GM23338 (cell line): ENCODE measurements around the gene CHCHD3. TPM values are rescaled to one million over a fixed set of nuclear protein-coding genes. Genes with fewer than 3 reads are reported as not detected.

Experiments
- ATAC-seq: fragments of 200-7000 bp; cut with Tn5 transposase; 3 replicates; pipeline ENCODE4 v1.9.1; 2020
- DNase-seq: peaks from one replicate; pipeline ENCODE4 v3.0.0-alpha.2; 2015; ENCODE audit warnings: low spot score
- H2AFZ ChIP-seq: fragments of 200-600 bp; sonication (generic); 2 replicates; pipeline ENCODE4 v1.8.0; 2016; ENCODE audit warnings: antibody characterized with exemption, mild to moderate bottlenecking, moderate library complexity
- H3F3A ChIP-seq: fragments of 200-600 bp; sonication (generic); replicated peaks from 2 replicates; pipeline ENCODE4 v1.8.0; 2017; ENCODE audit warnings: antibody characterized with exemption, mixed run types, low read depth
- H3K27ac ChIP-seq: fragments of 200-600 bp; sonication (generic); 2 replicates; pipeline ENCODE4 v1.6.1; 2016; ENCODE audit warnings: low read depth
- H3K27me3 ChIP-seq: fragments of 200-600 bp; sonication (generic); 2 replicates; pipeline ENCODE4 v1.8.0; 2016; ENCODE audit warnings: mild to moderate bottlenecking, mixed run types, moderate library complexity; ENCODE audit not compliant: insufficient read depth
- H3K36me3 ChIP-seq: fragments of 200-600 bp; sonication (generic); 2 replicates; pipeline ENCODE4 v1.8.0; 2016; ENCODE audit warnings: mild to moderate bottlenecking; ENCODE audit not compliant: insufficient read depth
- H3K4me1 ChIP-seq: fragments of 200-600 bp; sonication (generic); 2 replicates; pipeline ENCODE4 v1.8.0; 2016; ENCODE audit warnings: mild to moderate bottlenecking, moderate library complexity; ENCODE audit not compliant: insufficient read depth
- H3K4me2 ChIP-seq: fragments of 200-600 bp; sonication (generic); 2 replicates; pipeline ENCODE4 v1.7.1; 2017; ENCODE audit warnings: mixed run types
- H3K4me3 ChIP-seq: fragments of 200-600 bp; sonication (generic); 2 replicates; pipeline ENCODE4 v1.6.1; 2016; ENCODE audit warnings: mixed run types
- H3K79me2 ChIP-seq: fragments of 200-600 bp; sonication (generic); replicated peaks from 2 replicates; pipeline ENCODE4 v1.8.0; 2017; ENCODE audit warnings: mild to moderate bottlenecking; ENCODE audit not compliant: insufficient read depth
- H3K9me2 ChIP-seq: fragments of 200-600 bp; sonication (generic); 2 replicates; pipeline ENCODE4 v1.8.0; 2017; ENCODE audit not compliant: insufficient read depth
- H4K20me1 ChIP-seq: fragments of 200-600 bp; sonication (generic); replicated peaks from 2 replicates; pipeline ENCODE4 v1.8.0; 2017; ENCODE audit warnings: mild to moderate bottlenecking; ENCODE audit not compliant: insufficient read depth
- H3K27ac Mint-ChIP-seq: 2 replicates; pipeline ENCODE4 v1.8.0; 2020; ENCODE audit warnings: inconsistent platforms, mild to moderate bottlenecking, moderate library complexity, mixed read lengths
- H3K27me3 Mint-ChIP-seq: 3 replicates; pipeline ENCODE4 v1.8.0; 2022; ENCODE audit warnings: low read depth, mild to moderate bottlenecking, moderate library complexity, mixed read lengths, inconsistent platforms; ENCODE audit not compliant: insufficient read depth, poor library complexity
- H3K36me3 Mint-ChIP-seq: 3 replicates; pipeline ENCODE4 v1.8.0; 2021; ENCODE audit warnings: low read depth, mild to moderate bottlenecking, inconsistent platforms, moderate library complexity, mixed read lengths
- H3K4me1 Mint-ChIP-seq: 3 replicates; pipeline ENCODE4 v1.8.0; 2020; ENCODE audit warnings: mild to moderate bottlenecking, inconsistent platforms, mixed read lengths
- H3K4me3 Mint-ChIP-seq: 3 replicates; pipeline ENCODE4 v1.8.0; 2021; ENCODE audit warnings: moderate library complexity, mild to moderate bottlenecking, inconsistent platforms, mixed read lengths
- H3K9me3 Mint-ChIP-seq: 3 replicates; pipeline ENCODE4 v1.8.0; 2020; ENCODE audit warnings: moderate library complexity, mild to moderate bottlenecking, inconsistent platforms, mixed read lengths
- CREB1 ChIP-seq: fragments of 250-450 bp; sonication (Bioruptor Pico); IDR thresholded peaks from 2 replicates; pipeline ENCODE4 v1.5.0; 2020; ENCODE audit warnings: low read depth, mild to moderate bottlenecking, moderate library complexity
- CTCF ChIP-seq, 2 experiments: fragments of 200-600 bp in 1 of 2; sonication (generic) in 1 of 2; conservative IDR thresholded peaks; 2 replicates each; pipeline versions ENCODE4 v1.5.1 to v1.6.1; 2016 to 2017; ENCODE audit warnings: antibody characterized with exemption in 2 of 2, low read depth in 2 of 2, mild to moderate bottlenecking in 2 of 2, moderate library complexity in 1 of 2
- ETS1 ChIP-seq: IDR thresholded peaks from 2 replicates; pipeline ENCODE4 v1.6.1; 2016; ENCODE audit warnings: antibody characterized with exemption
- EZH2 ChIP-seq: fragments of 200-600 bp; sonication (generic); IDR thresholded peaks from one replicate; pipeline ENCODE4 v1.8.0; 2017; ENCODE audit warnings: antibody characterized with exemption, mild to moderate bottlenecking, low read depth; ENCODE audit not compliant: unreplicated experiment
- EZH2phosphoT487 ChIP-seq: fragments of 200-600 bp; sonication (generic); IDR thresholded peaks from one replicate; pipeline ENCODE4 v1.8.1; 2018; ENCODE audit warnings: antibody characterized with exemption; ENCODE audit not compliant: unreplicated experiment
- JUNB ChIP-seq: IDR thresholded peaks from one replicate; pipeline ENCODE4 v1.6.1; 2016; ENCODE audit warnings: antibody characterized with exemption; ENCODE audit not compliant: unreplicated experiment
- NANOG ChIP-seq: IDR thresholded peaks from 2 replicates; pipeline ENCODE4 v1.6.1; 2016; ENCODE audit warnings: antibody characterized with exemption, borderline replicate concordance
- POLR2AphosphoS5 ChIP-seq: IDR thresholded peaks from 2 replicates; pipeline ENCODE4 v1.6.1; 2016; ENCODE audit warnings: antibody characterized with exemption, low read depth
- REST ChIP-seq: IDR thresholded peaks from one replicate; pipeline ENCODE4 v1.6.1; 2018; ENCODE audit warnings: antibody characterized with exemption; ENCODE audit not compliant: unreplicated experiment
- STAT1 ChIP-seq: IDR thresholded peaks from one replicate; pipeline ENCODE4 v1.6.1; 2016; ENCODE audit warnings: antibody characterized with exemption; ENCODE audit not compliant: unreplicated experiment
- ZNF114 ChIP-seq: fragments of 250-450 bp; sonication (Bioruptor Pico); IDR thresholded peaks from 2 replicates; pipeline ENCODE4 v1.5.0; 2020; ENCODE audit warnings: mild to moderate bottlenecking, moderate library complexity
- ZNF331 ChIP-seq: fragments of 250-450 bp; sonication (Bioruptor Pico); IDR thresholded peaks from 2 replicates; pipeline ENCODE4 v1.5.0; 2020; ENCODE audit warnings: low read depth, mild to moderate bottlenecking, moderate library complexity
- polyA plus RNA-seq: library from polyadenylated mRNA; unstranded; fragments of >200 nt; fragmentation: Nextera tagmentation; extraction: Ambion mirVana; gene quantifications from 2 replicates; pipeline ENCODE4 v1.2.1, GENCODE V29; 2016
- total RNA-seq: library from RNA; depleted of rRNA; stranded (reverse); fragments of >200 nt; shearing (Covaris generic); gene quantifications from 2 replicates; pipeline ENCODE4 v1.2.3, GENCODE V29; 2014
- TF ChIP-seq, protein P1 (sequence below): fragments of 250-450 bp; sonication (Bioruptor Pico); IDR thresholded peaks from 2 replicates; pipeline ENCODE4 v1.5.0; 2020; ENCODE audit warnings: mild to moderate bottlenecking, moderate library complexity

The CHCHD3 gene
- total and polyA plus RNA-seq, 2 experiments from 2014 or later, result 107 to 131 TPM

DNA sequence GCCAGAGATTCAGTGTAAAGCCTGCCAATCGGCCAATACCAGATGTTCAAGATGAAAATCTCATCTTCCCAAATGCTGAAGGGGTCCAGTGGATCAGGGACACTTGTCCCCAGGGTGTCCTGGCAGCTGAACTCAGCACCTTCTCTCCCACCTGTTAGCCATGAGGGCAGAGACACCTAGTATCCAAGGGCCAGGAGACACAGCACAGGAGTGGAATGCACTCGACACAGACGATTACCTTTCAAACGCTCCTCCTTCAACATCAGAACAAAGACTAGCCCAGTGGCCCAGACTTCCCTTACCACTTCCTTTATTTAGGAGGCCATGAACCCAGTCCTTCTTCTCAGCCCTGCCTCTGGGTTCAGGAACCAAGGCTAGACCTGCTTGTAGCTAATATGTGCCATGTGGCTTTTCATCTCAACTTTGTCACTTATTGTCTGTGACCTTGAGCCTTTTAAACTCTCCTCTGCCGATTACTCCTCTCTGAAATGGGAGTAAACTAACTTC lies 325.4 kb downstream of the CHCHD3 start:
- H3F3A ChIP-seq, result no peaks in the 10 kb centered on the region
- no peak for ATAC-seq
- H2AFZ ChIP-seq, result peak overlapping the region; percentile 32; the same call in 1 of the 2 replicates
- no peaks in the 10 kb centered on the region for H3K79me2 ChIP-seq
- no peak for DNase-seq
- Mint-ChIP-seq H3K27ac (no peak overlapping the region), H3K27me3 (peaks cover 3% of the 10 kb centered on the region), H3K4me1 (peaks cover 9% of the 10 kb centered on the region; the same call in 2 of the 3 replicates), H3K9me3 (peaks cover 10% of the 10 kb centered on the region), H3K4me3 (no peak overlapping the region), H3K36me3 (peaks cover 4% of the 10 kb centered on the region; the same call in 1 of the 3 replicates)
- TF ChIP-seq ZNF331 (CRISPR knock-in tag) (no peak), STAT1 (no peak), NANOG (no peak), EZH2phosphoT487 (no peak), JUNB (no peak), ETS1 (no peak), CREB1 (CRISPR knock-in tag) (no peak), EZH2 (no peak), REST (no peak), ZNF114 (CRISPR knock-in tag) (no peak), CTCF (conservative IDR thresholded peaks at IDR 0.05; ENCODE audit: low read depth in 2 of 2) (no peak), POLR2AphosphoS5 (no peak)
- TF ChIP-seq, protein P1, sequence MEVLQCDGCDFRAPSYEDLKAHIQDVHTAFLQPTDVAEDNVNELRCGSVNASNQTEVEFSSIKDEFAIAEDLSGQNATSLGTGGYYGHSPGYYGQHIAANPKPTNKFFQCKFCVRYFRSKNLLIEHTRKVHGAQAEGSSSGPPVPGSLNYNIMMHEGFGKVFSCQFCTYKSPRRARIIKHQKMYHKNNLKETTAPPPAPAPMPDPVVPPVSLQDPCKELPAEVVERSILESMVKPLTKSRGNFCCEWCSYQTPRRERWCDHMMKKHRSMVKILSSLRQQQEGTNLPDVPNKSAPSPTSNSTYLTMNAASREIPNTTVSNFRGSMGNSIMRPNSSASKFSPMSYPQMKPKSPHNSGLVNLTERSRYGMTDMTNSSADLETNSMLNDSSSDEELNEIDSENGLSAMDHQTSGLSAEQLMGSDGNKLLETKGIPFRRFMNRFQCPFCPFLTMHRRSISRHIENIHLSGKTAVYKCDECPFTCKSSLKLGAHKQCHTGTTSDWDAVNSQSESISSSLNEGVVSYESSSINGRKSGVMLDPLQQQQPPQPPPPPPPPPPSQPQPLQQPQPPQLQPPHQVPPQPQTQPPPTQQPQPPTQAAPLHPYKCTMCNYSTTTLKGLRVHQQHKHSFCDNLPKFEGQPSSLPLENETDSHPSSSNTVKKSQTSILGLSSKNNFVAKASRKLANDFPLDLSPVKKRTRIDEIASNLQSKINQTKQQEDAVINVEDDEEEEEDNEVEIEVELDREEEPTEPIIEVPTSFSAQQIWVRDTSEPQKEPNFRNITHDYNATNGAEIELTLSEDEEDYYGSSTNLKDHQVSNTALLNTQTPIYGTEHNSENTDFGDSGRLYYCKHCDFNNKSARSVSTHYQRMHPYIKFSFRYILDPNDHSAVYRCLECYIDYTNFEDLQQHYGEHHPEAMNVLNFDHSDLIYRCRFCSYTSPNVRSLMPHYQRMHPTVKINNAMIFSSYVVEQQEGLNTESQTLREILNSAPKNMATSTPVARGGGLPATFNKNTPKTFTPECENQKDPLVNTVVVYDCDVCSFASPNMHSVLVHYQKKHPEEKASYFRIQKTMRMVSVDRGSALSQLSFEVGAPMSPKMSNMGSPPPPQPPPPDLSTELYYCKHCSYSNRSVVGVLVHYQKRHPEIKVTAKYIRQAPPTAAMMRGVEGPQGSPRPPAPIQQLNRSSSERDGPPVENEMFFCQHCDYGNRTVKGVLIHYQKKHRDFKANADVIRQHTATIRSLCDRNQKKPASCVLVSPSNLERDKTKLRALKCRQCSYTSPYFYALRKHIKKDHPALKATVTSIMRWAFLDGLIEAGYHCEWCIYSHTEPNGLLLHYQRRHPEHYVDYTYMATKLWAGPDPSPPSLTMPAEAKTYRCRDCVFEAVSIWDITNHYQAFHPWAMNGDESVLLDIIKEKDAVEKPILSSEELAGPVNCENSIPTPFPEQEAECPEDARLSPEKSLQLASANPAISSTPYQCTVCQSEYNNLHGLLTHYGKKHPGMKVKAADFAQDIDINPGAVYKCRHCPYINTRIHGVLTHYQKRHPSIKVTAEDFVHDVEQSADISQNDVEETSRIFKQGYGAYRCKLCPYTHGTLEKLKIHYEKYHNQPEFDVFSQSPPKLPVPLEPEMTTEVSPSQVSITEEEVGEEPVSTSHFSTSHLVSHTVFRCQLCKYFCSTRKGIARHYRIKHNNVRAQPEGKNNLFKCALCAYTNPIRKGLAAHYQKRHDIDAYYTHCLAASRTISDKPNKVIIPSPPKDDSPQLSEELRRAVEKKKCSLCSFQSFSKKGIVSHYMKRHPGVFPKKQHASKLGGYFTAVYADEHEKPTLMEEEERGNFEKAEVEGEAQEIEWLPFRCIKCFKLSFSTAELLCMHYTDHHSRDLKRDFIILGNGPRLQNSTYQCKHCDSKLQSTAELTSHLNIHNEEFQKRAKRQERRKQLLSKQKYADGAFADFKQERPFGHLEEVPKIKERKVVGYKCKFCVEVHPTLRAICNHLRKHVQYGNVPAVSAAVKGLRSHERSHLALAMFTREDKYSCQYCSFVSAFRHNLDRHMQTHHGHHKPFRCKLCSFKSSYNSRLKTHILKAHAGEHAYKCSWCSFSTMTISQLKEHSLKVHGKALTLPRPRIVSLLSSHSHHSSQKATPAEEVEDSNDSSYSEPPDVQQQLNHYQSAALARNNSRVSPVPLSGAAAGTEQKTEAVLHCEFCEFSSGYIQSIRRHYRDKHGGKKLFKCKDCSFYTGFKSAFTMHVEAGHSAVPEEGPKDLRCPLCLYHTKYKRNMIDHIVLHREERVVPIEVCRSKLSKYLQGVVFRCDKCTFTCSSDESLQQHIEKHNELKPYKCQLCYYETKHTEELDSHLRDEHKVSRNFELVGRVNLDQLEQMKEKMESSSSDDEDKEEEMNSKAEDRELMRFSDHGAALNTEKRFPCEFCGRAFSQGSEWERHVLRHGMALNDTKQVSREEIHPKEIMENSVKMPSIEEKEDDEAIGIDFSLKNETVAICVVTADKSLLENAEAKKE, result no peak
- no peaks in the 10 kb centered on the region for H3K27me3 ChIP-seq
- no peak overlapping the region for H3K27ac ChIP-seq
- no peak overlapping the region for H3K4me3 ChIP-seq
- peaks cover 9% of the 10 kb centered on the region for H3K9me2 ChIP-seq
- no peaks in the 10 kb centered on the region for H3K36me3 ChIP-seq
- no peaks in the 10 kb centered on the region for H4K20me1 ChIP-seq
- peaks cover 11% of the 10 kb centered on the region for H3K4me1 ChIP-seq
- no peak overlapping the region for H3K4me2 ChIP-seq
